ENCODE results near the gene GCGR. TPM values are rescaled to one million over a fixed set of nuclear protein-coding genes. Genes with fewer than 3 reads are reported as not detected.

The GCGR gene
- total and polyA plus RNA-seq, 10 of the 15 experiments (the other 5 are each of a cell fraction or from before 2014, with no cell fraction given): not detected

DNA sequence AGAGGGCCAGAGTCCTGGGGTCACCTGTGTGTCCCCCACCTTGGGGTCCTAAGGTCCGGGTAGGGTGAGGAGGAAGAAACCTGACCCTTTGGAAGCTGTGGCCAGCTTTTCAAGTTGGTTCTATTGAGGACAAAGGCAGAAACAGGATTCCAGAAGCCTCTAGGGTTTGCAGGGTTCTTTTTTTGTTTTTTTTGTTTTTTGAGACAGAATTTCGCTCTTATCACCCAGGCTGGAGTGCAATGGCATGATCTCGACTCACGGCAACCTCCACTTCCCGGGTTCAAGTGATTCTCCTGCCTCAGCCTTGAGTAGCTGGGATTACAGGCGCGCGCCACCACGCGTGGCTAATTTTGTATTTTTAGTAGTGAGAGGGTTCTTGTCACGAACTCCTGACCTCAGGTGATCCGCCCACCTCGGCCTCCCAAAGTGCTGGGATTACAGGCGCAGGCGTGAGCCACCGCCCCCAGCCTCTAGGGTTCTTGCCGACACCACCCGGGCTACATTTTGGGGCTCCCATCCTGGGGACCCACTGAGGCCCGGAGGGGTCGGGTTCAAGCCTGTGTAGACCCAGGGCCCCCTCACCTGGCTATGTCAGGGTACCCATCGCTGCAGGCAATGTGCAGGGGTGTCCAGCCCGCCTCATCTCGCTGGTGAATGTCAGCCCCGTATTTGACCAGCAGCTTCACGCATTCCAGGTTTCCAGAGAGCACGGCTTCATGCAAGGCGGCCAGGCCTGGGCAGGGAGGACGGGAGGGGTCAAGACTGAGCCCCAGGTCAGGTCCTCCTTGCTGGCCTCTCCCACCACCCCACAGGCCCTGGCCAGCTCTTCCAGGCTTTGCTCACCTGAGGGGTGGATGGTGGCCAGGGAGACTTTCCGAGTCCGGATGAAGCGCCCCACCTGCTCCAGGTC, 30.2 kb downstream of the GCGR start:
- 84% methylated on average over 31 of the region's 31 CpGs for WGBS (ENCODE audit: insufficient coverage, insufficient replicate concordance, low lambda C conversion rate, missing lambda C conversion rate)
- H3K79me2 ChIP-seq (ENCODE audit: control insufficient read depth, insufficient read depth, low read length): peaks cover 13% of the 10 kb centered on the region
- H2AFZ ChIP-seq (ENCODE audit: control insufficient read depth, low read depth, low read length): no peak overlapping the region; the same call in none of the 2 replicates
- TF ChIP-seq YBX1 (IDR thresholded peaks at IDR 0.05) (no peak), TARDBP (IDR thresholded peaks at IDR 0.05; ENCODE audit: borderline replicate concordance) (no peak), MLLT1 (IDR thresholded peaks at IDR 0.05) (peak; percentile 86), MEF2B (IDR thresholded peaks at IDR 0.05; ENCODE audit: partially characterized antibody, poor library complexity, severe bottlenecking) (no peak), NR2C1 (IDR thresholded peaks at IDR 0.05) (peak; percentile 31; the same call in 1 of the 2 replicates)
- TF ChIP-seq, protein P1, sequence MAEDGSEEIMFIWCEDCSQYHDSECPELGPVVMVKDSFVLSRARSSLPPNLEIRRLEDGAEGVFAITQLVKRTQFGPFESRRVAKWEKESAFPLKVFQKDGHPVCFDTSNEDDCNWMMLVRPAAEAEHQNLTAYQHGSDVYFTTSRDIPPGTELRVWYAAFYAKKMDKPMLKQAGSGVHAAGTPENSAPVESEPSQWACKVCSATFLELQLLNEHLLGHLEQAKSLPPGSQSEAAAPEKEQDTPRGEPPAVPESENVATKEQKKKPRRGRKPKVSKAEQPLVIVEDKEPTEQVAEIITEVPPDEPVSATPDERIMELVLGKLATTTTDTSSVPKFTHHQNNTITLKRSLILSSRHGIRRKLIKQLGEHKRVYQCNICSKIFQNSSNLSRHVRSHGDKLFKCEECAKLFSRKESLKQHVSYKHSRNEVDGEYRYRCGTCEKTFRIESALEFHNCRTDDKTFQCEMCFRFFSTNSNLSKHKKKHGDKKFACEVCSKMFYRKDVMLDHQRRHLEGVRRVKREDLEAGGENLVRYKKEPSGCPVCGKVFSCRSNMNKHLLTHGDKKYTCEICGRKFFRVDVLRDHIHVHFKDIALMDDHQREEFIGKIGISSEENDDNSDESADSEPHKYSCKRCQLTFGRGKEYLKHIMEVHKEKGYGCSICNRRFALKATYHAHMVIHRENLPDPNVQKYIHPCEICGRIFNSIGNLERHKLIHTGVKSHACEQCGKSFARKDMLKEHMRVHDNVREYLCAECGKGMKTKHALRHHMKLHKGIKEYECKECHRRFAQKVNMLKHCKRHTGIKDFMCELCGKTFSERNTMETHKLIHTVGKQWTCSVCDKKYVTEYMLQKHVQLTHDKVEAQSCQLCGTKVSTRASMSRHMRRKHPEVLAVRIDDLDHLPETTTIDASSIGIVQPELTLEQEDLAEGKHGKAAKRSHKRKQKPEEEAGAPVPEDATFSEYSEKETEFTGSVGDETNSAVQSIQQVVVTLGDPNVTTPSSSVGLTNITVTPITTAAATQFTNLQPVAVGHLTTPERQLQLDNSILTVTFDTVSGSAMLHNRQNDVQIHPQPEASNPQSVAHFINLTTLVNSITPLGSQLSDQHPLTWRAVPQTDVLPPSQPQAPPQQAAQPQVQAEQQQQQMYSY (CRISPR knock-in tag; IDR thresholded peaks at IDR 0.05): no peak
- TF ChIP-seq, protein P2, sequence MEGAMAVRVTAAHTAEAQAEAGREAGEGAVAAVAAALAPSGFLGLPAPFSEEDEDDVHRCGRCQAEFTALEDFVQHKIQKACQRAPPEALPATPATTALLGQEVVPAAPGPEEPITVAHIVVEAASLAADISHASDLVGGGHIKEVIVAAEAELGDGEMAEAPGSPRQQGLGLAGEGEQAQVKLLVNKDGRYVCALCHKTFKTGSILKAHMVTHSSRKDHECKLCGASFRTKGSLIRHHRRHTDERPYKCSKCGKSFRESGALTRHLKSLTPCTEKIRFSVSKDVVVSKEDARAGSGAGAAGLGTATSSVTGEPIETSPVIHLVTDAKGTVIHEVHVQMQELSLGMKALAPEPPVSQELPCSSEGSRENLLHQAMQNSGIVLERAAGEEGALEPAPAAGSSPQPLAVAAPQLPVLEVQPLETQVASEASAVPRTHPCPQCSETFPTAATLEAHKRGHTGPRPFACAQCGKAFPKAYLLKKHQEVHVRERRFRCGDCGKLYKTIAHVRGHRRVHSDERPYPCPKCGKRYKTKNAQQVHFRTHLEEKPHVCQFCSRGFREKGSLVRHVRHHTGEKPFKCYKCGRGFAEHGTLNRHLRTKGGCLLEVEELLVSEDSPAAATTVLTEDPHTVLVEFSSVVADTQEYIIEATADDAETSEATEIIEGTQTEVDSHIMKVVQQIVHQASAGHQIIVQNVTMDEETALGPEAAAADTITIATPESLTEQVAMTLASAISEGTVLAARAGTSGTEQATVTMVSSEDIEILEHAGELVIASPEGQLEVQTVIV (IDR thresholded peaks at IDR 0.05; ENCODE audit: borderline replicate concordance, partially characterized antibody): no peak
- DNase-seq (ENCODE audit: low read depth, low spot score): no peak
- intact Hi-C loops (cut with micrococcal nuclease; ENCODE audit: unreplicated experiment): no loop called here
- H3K4me1 ChIP-seq (ENCODE audit: control insufficient read depth, insufficient read depth, low read length): peaks cover 16% of the 10 kb centered on the region
- H4K20me1 ChIP-seq (ENCODE audit: control insufficient read depth, insufficient read depth): no peaks in the 10 kb centered on the region
- H3K36me3 ChIP-seq (ENCODE audit: control insufficient read depth in 2 of 2, insufficient read depth in 2 of 2, low read length in 1 of 2): no peaks in the 10 kb centered on the region
- no peaks in the 10 kb centered on the region for H3K9me3 ChIP-seq (replicated peaks; ENCODE audit: control insufficient read depth, insufficient read depth, low read length)
- H3K27me3 ChIP-seq (replicated peaks in 1 of 2; ENCODE audit: control insufficient read depth in 2 of 2, insufficient read depth in 2 of 2, low read length in 1 of 2): no peaks in the 10 kb centered on the region
- H3K4me3 ChIP-seq: peak overlapping the region; percentile 92
- ATAC-seq: no peak
- no peak for FAIRE-seq
- CTCF ChIA-PET: interaction anchor here (0.6 to 1.9 kb wide), 6 partner anchors 11 to 150 kb away, joined by 3 to 8 read pairs (median 3); partner anchors contain the start of genes ARL16 and HGS
- in situ Hi-C loops (cut with MboI): no loop called here
- H3K27ac ChIP-seq (ENCODE audit: control insufficient read depth, insufficient read depth): peak overlapping the region; percentile 85
- no TSS peak for BruUV-seq (replicated peaks)
- SMC1A ChIA-PET (ENCODE audit: uncharacterized antibody, unreplicated experiment): interaction anchor here (1.3 to 1.8 kb wide), 2 partner anchors 25 to 99 kb away, joined by 5 to 6 read pairs; no protein-coding TSS in a partner anchor
- RAD21 ChIA-PET (ENCODE audit: unreplicated experiment): interaction anchor here (1.4 kb wide), 1 partner anchor 99 kb away, joined by 3 read pairs; no protein-coding TSS in a partner anchor
- H3K4me2 ChIP-seq (ENCODE audit: control insufficient read depth, insufficient read depth): peak overlapping the region; percentile 78
- POLR2A ChIA-PET: interaction anchor here (1.2 to 3.0 kb wide), 6 partner anchors 25 to 188 kb away, joined by 3 to 15 read pairs (median 6); partner anchors contain the start of genes CENPX, MRPL12 and P4HB
- H3K9ac ChIP-seq (ENCODE audit: control insufficient read depth, insufficient read depth, low read length): peak overlapping the region; percentile 84
